CD14-positive monocyte (primary cell): ENCODE results near the gene SORBS1. TPM values are rescaled to one million over a fixed set of nuclear protein-coding genes. Genes with fewer than 3 reads are reported as not detected.

ENCODE experiments used
- DNase-seq, 3 donors: peaks; one replicate each; pipeline ENCODE4 v3.0.0-alpha.2; 2011 to 2022
- H2AFZ ChIP-seq: 2 replicates; pipeline ENCODE4 v1.6.0; 2012; ENCODE audit warnings: mild to moderate bottlenecking, low read depth, low read length, inconsistent platforms; ENCODE audit not compliant: insufficient read depth, poor library complexity, severe bottlenecking
- H3K27ac ChIP-seq, 2 donors: 1 replicate in 1 of 2; 2 replicates in 1 of 2; pipeline ENCODE4 v1.5.1; 2012 to 2013; ENCODE audit warnings: low read length in 2 of 2, control low read depth in 1 of 2, inconsistent platforms in 1 of 2, low read depth in 1 of 2, mild to moderate bottlenecking in 1 of 2
- H3K27me3 ChIP-seq, 2 donors: one replicate each; pipeline versions ENCODE4 v1.6.0 to v1.6.1; 2011 to 2013; ENCODE audit warnings: low read length in 2 of 2; ENCODE audit not compliant: control insufficient read depth in 2 of 2, insufficient read depth in 2 of 2
- H3K36me3 ChIP-seq, 2 donors: replicated peaks in 1 of 2; 1 replicate in 1 of 2; 2 replicates in 1 of 2; pipeline versions ENCODE4 v1.5.1 to v1.6.1; 2012 to 2013; ENCODE audit warnings: low read length in 2 of 2, control low read depth in 1 of 2, inconsistent platforms in 1 of 2, mild to moderate bottlenecking in 1 of 2; ENCODE audit not compliant: insufficient read depth in 2 of 2, control insufficient read depth in 1 of 2
- H3K4me1 ChIP-seq, 2 donors: 1 replicate in 1 of 2; 2 replicates in 1 of 2; pipeline versions ENCODE4 v1.5.1 to v1.6.1; 2012 to 2013; ENCODE audit warnings: low read length in 2 of 2, control low read depth in 1 of 2, inconsistent platforms in 1 of 2, mild to moderate bottlenecking in 1 of 2, moderate library complexity in 1 of 2; ENCODE audit not compliant: insufficient read depth in 2 of 2, control insufficient read depth in 1 of 2
- H3K4me2 ChIP-seq: replicated peaks from 2 replicates; pipeline ENCODE3; 2012; ENCODE audit warnings: low read length, moderate library complexity, mild to moderate bottlenecking; ENCODE audit not compliant: poor library complexity, severe bottlenecking; ENCODE audit errors: extremely low read depth
- H3K4me3 ChIP-seq, 3 experiments: fragments of 200-600 bp in 1 of 3; sonication (generic) in 1 of 3; replicated peaks in 1 of 3; 1 replicate in 2 of 3; 2 replicates in 1 of 3; pipeline ENCODE4 v1.5.1; 2011 to 2013; ENCODE audit warnings: low read length in 3 of 3, mild to moderate bottlenecking in 3 of 3, control low read depth in 2 of 3, low read depth in 2 of 3, inconsistent platforms in 1 of 3, moderate library complexity in 1 of 3
- H3K79me2 ChIP-seq: 2 replicates; pipeline ENCODE4 v1.6.0; 2012; ENCODE audit warnings: mild to moderate bottlenecking, control low read depth, inconsistent platforms, low read length, moderate library complexity; ENCODE audit not compliant: insufficient read depth
- H3K9ac ChIP-seq: 2 replicates; pipeline ENCODE4 v1.6.0; 2017; ENCODE audit warnings: low read length, mild to moderate bottlenecking; ENCODE audit not compliant: insufficient read depth, poor library complexity, severe bottlenecking
- H3K9me3 ChIP-seq, 2 donors: replicated peaks in 1 of 2; 1 replicate in 1 of 2; 2 replicates in 1 of 2; pipeline versions ENCODE4 v1.5.1 to v1.6.1; 2012 to 2013; ENCODE audit warnings: low read length in 2 of 2, control low read depth in 1 of 2; ENCODE audit not compliant: control insufficient read depth in 1 of 2, insufficient read depth in 1 of 2
- H4K20me1 ChIP-seq: 2 replicates; pipeline ENCODE4 v1.6.0; 2012; ENCODE audit warnings: mild to moderate bottlenecking, low read length, control low read depth, moderate library complexity; ENCODE audit not compliant: insufficient read depth
- H3K27ac Mint-ChIP-seq, 7 donors: one replicate each; pipeline ENCODE4 v1.8.0; 2020; ENCODE audit warnings: mild to moderate bottlenecking in 7 of 7, mixed read lengths in 7 of 7, moderate library complexity in 6 of 7, inconsistent platforms in 2 of 7
- H3K27me3 Mint-ChIP-seq, 3 donors: one replicate each; pipeline ENCODE4 v1.8.0; 2021 to 2022; ENCODE audit warnings: low read depth in 3 of 3, mild to moderate bottlenecking in 3 of 3, mixed read lengths in 3 of 3, moderate library complexity in 3 of 3, inconsistent platforms in 1 of 3
- H3K36me3 Mint-ChIP-seq, 2 donors: one replicate each; pipeline ENCODE4 v1.8.0; 2020; ENCODE audit warnings: mixed read lengths in 2 of 2, inconsistent platforms in 1 of 2, mild to moderate bottlenecking in 1 of 2
- H3K4me1 Mint-ChIP-seq: one replicate; pipeline ENCODE4 v1.8.0; 2020; ENCODE audit warnings: mild to moderate bottlenecking, mixed read lengths
- H3K4me3 Mint-ChIP-seq, 2 donors: one replicate each; pipeline ENCODE4 v1.8.0; 2020; ENCODE audit warnings: mild to moderate bottlenecking in 2 of 2, mixed read lengths in 2 of 2, moderate library complexity in 1 of 2
- H3K9me3 Mint-ChIP-seq, 7 donors: one replicate each; pipeline ENCODE4 v1.8.0; 2020 to 2022; ENCODE audit warnings: mixed read lengths in 7 of 7, mild to moderate bottlenecking in 6 of 7, moderate library complexity in 6 of 7, inconsistent platforms in 2 of 7
- WGBS: methylation state at CpG from one replicate; pipeline ENCODE4 v1.1.5; 2013; ENCODE audit warnings: missing lambda C conversion rate; ENCODE audit not compliant: insufficient coverage; 5-methylcytosine and 5-hydroxymethylcytosine counted together
- intact Hi-C, 2 donors: fragments of 100-400 bp; cut with micrococcal nuclease; formaldehyde crosslinking; loops; one replicate each; pipeline versions ENCODE4 v1.15.0 to v1.15.1; 2023
- polyA plus RNA-seq, 3 donors: library from polyadenylated mRNA; depleted of rRNA in 1 of 3; unstranded in 2 of 3; stranded (reverse) in 1 of 3; fragments of 300-500 nt in 2 of 3; fragments of >200 nt in 1 of 3; fragmentation: Illumina TruSeq in 2 of 3; gene quantifications; 1 replicate in 2 of 3; 2 replicates in 1 of 3; pipeline ENCODE4 v1.2.3, GENCODE V29; 2012 to 2021
- TF ChIP-seq, protein P1 (sequence below): fragments of 200-600 bp; IDR thresholded peaks from one replicate; pipeline ENCODE4 v1.8.0; 2022; ENCODE audit warnings: antibody characterized with exemption, mild to moderate bottlenecking

SORBS1 gene
- polyA plus RNA-seq, 3 donors = 0.08 to 0.15 TPM; not detected in 1

DNA sequence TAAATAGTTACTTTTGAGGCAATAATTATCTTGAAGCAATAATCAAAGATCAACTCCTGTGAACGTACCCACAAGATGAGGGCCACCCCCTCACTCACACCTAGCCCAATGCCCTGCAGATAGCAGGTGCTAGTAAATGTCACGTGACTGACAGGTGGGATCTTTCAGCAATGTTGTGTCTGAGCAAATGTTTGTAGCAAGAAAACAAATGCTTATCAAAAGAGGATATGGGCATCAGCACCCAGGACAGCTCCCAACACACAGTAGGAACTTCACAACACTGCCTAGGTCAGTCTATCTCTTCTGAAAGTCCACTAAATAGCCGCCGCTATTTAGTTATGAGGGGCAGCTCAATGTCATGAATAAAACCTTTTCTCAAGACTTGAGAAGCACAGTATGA is 149.5 kb downstream of the SORBS1 start:
- Histone ChIP-seq H3K36me3 (no peaks in the 10 kb centered on the region), H3K27ac (no peak overlapping the region), H3K4me2 (no peak overlapping the region), H4K20me1 (no peaks in the 10 kb centered on the region), H2AFZ (no peak overlapping the region), H3K9me3 (no peaks in the 10 kb centered on the region), H3K27me3 (no peaks in the 10 kb centered on the region), H3K79me2 (no peaks in the 10 kb centered on the region), H3K4me3 (no peak overlapping the region), H3K4me1 (no peaks in the 10 kb centered on the region), H3K9ac (no peak overlapping the region)
- Mint-ChIP-seq H3K4me1 (peaks cover 2% of the 10 kb centered on the region), H3K27ac (no peak overlapping the region), H3K27me3 (peaks cover 2 to 4% (median 2%) of the 10 kb centered on the region in 3 donors), H3K9me3 (peaks cover 0 to 3% (median 0%) of the 10 kb centered on the region in 7 donors), H3K36me3 (no peaks in the 10 kb centered on the region), H3K4me3 (no peak overlapping the region)
- WGBS = no CpG with 5 or more reads among the region's 4 CpGs
- intact Hi-C loops = no loop called here
- no peak for DNase-seq
- TF ChIP-seq, protein P1, sequence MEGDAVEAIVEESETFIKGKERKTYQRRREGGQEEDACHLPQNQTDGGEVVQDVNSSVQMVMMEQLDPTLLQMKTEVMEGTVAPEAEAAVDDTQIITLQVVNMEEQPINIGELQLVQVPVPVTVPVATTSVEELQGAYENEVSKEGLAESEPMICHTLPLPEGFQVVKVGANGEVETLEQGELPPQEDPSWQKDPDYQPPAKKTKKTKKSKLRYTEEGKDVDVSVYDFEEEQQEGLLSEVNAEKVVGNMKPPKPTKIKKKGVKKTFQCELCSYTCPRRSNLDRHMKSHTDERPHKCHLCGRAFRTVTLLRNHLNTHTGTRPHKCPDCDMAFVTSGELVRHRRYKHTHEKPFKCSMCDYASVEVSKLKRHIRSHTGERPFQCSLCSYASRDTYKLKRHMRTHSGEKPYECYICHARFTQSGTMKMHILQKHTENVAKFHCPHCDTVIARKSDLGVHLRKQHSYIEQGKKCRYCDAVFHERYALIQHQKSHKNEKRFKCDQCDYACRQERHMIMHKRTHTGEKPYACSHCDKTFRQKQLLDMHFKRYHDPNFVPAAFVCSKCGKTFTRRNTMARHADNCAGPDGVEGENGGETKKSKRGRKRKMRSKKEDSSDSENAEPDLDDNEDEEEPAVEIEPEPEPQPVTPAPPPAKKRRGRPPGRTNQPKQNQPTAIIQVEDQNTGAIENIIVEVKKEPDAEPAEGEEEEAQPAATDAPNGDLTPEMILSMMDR = no peak

DNA sequence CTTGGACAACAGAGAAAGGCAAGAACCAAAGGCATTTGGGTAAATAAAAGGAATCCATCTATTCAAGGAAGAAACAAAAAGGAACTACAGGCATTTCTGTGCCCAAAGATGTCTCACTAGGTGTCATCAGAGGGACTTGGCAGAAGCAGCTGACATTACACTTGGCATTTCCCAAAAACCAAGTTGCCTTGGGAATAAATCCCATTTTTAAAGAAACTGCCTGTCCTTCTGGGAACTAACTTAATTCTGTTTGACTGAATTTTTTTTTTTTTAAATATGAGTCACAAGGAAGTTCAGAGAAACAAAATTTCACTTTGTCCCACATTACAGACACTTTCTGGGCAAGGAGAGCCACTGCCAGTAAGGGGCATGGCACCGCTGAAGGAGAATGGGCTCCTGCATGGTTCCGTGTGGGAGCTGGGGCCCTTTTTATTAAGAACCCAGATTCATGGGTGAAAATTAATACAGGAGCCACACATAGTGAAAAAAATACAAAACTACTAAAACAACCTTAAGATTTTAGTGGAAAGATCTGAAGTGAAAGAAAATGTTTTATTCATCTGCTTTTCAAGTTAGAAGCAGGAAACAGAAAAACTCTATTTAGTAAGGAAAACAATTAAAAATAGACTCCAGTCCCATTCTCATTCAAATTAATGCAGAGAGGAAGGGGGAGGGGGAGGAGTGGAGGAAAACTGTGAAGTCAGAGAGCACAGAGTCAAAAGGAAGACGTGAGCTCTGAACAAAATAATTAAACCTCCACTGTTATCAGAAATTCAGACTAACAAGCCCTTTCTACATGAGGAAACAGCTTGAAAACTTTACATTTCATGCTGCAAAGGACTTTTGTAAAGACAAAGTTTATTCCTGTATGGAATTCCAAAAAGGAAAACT is 151.9 kb downstream of the SORBS1 start:
- Histone ChIP-seq H3K36me3 (no peaks in the 10 kb centered on the region), H3K9ac (no peak overlapping the region), H3K79me2 (no peaks in the 10 kb centered on the region), H4K20me1 (no peaks in the 10 kb centered on the region), H2AFZ (no peak overlapping the region), H3K4me1 (no peaks in the 10 kb centered on the region), H3K9me3 (no peaks in the 10 kb centered on the region), H3K27ac (no peak overlapping the region), H3K27me3 (no peaks in the 10 kb centered on the region), H3K4me3 (no peak overlapping the region), H3K4me2 (no peak overlapping the region)
- Mint-ChIP-seq H3K9me3 (peaks cover 0 to 3% (median 0%) of the 10 kb centered on the region in 7 donors), H3K4me3 (no peak overlapping the region), H3K27me3 (peaks cover 2 to 7% (median 3%) of the 10 kb centered on the region in 3 donors), H3K27ac (no peak overlapping the region), H3K4me1 (peaks cover 3% of the 10 kb centered on the region), H3K36me3 (no peaks in the 10 kb centered on the region)
- TF ChIP-seq, protein P1 = no peak
- WGBS = no CpG with 5 or more reads among the region's 3 CpGs
- DNase-seq = no peak
- intact Hi-C loops = no loop called here
